H9 (cell line): ENCODE data around the gene PNKD. TPM values are rescaled to one million over a fixed set of nuclear protein-coding genes. Genes with fewer than 3 reads are reported as not detected.

ENCODE experiments used
- DNase-seq: peaks from one replicate; pipeline ENCODE4 v3.0.0-alpha.2; 2017
- H2AFZ ChIP-seq: one replicate; pipeline ENCODE4 v1.6.1; 2013; ENCODE audit warnings: mild to moderate bottlenecking, low read length, control low read depth, moderate library complexity
- H2AK5ac ChIP-seq: 2 replicates; pipeline ENCODE4 v1.6.1; 2013; ENCODE audit warnings: low read length, control low read depth, mixed read lengths; ENCODE audit not compliant: insufficient read length
- H2BK120ac ChIP-seq: one replicate; pipeline ENCODE4 v1.6.1; 2013; ENCODE audit warnings: low read depth, mild to moderate bottlenecking, low read length, control low read depth, inconsistent platforms; ENCODE audit not compliant: poor library complexity, severe bottlenecking
- H2BK12ac ChIP-seq: 2 replicates; pipeline ENCODE4 v1.6.1; 2013; ENCODE audit warnings: low read length, control low read depth, mixed read lengths, low read depth; ENCODE audit not compliant: insufficient read length
- H2BK15ac ChIP-seq: 2 replicates; pipeline ENCODE4 v1.6.1; 2013; ENCODE audit warnings: low read depth, low read length, control low read depth
- H2BK20ac ChIP-seq: one replicate; pipeline ENCODE4 v1.6.1; 2013; ENCODE audit warnings: low read depth, mild to moderate bottlenecking, low read length, control low read depth, inconsistent platforms; ENCODE audit not compliant: poor library complexity, severe bottlenecking
- H2BK5ac ChIP-seq: 2 replicates; pipeline ENCODE4 v1.6.1; 2013; ENCODE audit warnings: low read length, control low read depth, mixed read lengths; ENCODE audit not compliant: insufficient read length
- H3K14ac ChIP-seq: 2 replicates; pipeline ENCODE4 v1.6.1; 2013; ENCODE audit warnings: low read length, control low read depth; ENCODE audit not compliant: insufficient read depth
- H3K18ac ChIP-seq: 2 replicates; pipeline ENCODE4 v1.6.1; 2013; ENCODE audit warnings: low read depth, mild to moderate bottlenecking, mixed read lengths, low read length, control low read depth; ENCODE audit not compliant: insufficient read length
- H3K23ac ChIP-seq: 2 replicates; pipeline ENCODE4 v1.6.1; 2013; ENCODE audit warnings: low read length, control low read depth, mixed read lengths, low read depth; ENCODE audit not compliant: insufficient read length
- H3K23me2 ChIP-seq: 2 replicates; pipeline ENCODE4 v1.6.1; 2013; ENCODE audit warnings: low read depth, mild to moderate bottlenecking, mixed read lengths, low read length, control low read depth; ENCODE audit not compliant: insufficient read length, poor library complexity, severe bottlenecking
- H3K27ac ChIP-seq: 2 replicates; pipeline ENCODE4 v1.5.1; 2013; ENCODE audit warnings: low read length, control low read depth, mixed read lengths, low read depth; ENCODE audit not compliant: insufficient read length
- H3K27me3 ChIP-seq: 2 replicates; pipeline ENCODE4 v1.6.1; 2013; ENCODE audit warnings: low read length, control low read depth, inconsistent platforms; ENCODE audit not compliant: insufficient read depth
- H3K4ac ChIP-seq: 2 replicates; pipeline ENCODE4 v1.6.1; 2013; ENCODE audit warnings: low read depth, mild to moderate bottlenecking, control low read depth, inconsistent platforms, low read length, moderate library complexity
- H3K4me1 ChIP-seq: 2 replicates; pipeline ENCODE4 v1.6.1; 2013; ENCODE audit warnings: low read length, control low read depth, inconsistent platforms; ENCODE audit not compliant: insufficient read depth
- H3K4me2 ChIP-seq: 2 replicates; pipeline ENCODE4 v1.6.1; 2013; ENCODE audit warnings: low read length, control low read depth, mixed read lengths; ENCODE audit not compliant: insufficient read length, insufficient read depth
- H3K56ac ChIP-seq: 2 replicates; pipeline ENCODE4 v1.6.1; 2013; ENCODE audit warnings: low read depth, mild to moderate bottlenecking, mixed read lengths, low read length, control low read depth; ENCODE audit not compliant: insufficient read length
- H3K79me1 ChIP-seq: 2 replicates; pipeline ENCODE4 v1.6.1; 2013; ENCODE audit warnings: low read depth, mild to moderate bottlenecking, moderate library complexity, low read length, control low read depth, inconsistent platforms; ENCODE audit not compliant: insufficient read depth, poor library complexity, severe bottlenecking
- H3K79me2 ChIP-seq: 2 replicates; pipeline ENCODE4 v1.6.1; 2013; ENCODE audit warnings: low read length, control low read depth, inconsistent platforms; ENCODE audit not compliant: insufficient read depth
- H3K9ac ChIP-seq: 2 replicates; pipeline ENCODE4 v1.6.1; 2013; ENCODE audit warnings: low read length, control low read depth, mixed read lengths; ENCODE audit not compliant: insufficient read length; ENCODE audit errors: extremely low read depth
- H3K9me3 ChIP-seq: one replicate; pipeline ENCODE4 v1.6.1; 2013; ENCODE audit warnings: low read depth, low read length, inconsistent platforms; ENCODE audit not compliant: control insufficient read depth
- H3T11ph ChIP-seq: one replicate; pipeline ENCODE4 v1.6.1; 2013; ENCODE audit warnings: mild to moderate bottlenecking, low read length, control low read depth, inconsistent platforms
- H4K20me1 ChIP-seq: one replicate; pipeline ENCODE4 v1.6.1; 2013; ENCODE audit not compliant: control insufficient read depth, insufficient read length, insufficient read depth
- H4K5ac ChIP-seq: 2 replicates; pipeline ENCODE4 v1.6.1; 2013; ENCODE audit warnings: low read depth, mild to moderate bottlenecking, mixed read lengths, low read length, control low read depth; ENCODE audit not compliant: insufficient read length
- H4K8ac ChIP-seq: replicated peaks from 2 replicates; pipeline ENCODE4 v1.6.1; 2013; ENCODE audit warnings: low read length, control low read depth, mixed read lengths, low read depth; ENCODE audit not compliant: insufficient read length
- H4K91ac ChIP-seq: 2 replicates; pipeline ENCODE4 v1.6.1; 2013; ENCODE audit warnings: low read depth, mild to moderate bottlenecking, moderate library complexity, mixed read lengths, low read length, control low read depth; ENCODE audit not compliant: insufficient read length
- H3K27ac Mint-ChIP-seq, 3 experiments: 2 replicates in 2 of 3; 3 replicates in 1 of 3; pipeline ENCODE4 v1.8.0; 2020 to 2021; ENCODE audit warnings: mixed read lengths in 3 of 3, mild to moderate bottlenecking in 1 of 3, moderate library complexity in 1 of 3
- H3K27me3 Mint-ChIP-seq: 2 replicates; pipeline ENCODE4 v1.8.0; 2021; ENCODE audit warnings: low read depth, mild to moderate bottlenecking, moderate library complexity, mixed read lengths
- H3K36me3 Mint-ChIP-seq, 3 experiments: 2 replicates in 2 of 3; 3 replicates in 1 of 3; pipeline ENCODE4 v1.8.0; 2020 to 2021; ENCODE audit warnings: low read depth in 3 of 3, mixed read lengths in 3 of 3; ENCODE audit not compliant: insufficient read depth in 1 of 3
- H3K4me1 Mint-ChIP-seq, 2 experiments: 2 replicates each; pipeline ENCODE4 v1.8.0; 2020; ENCODE audit warnings: mixed read lengths in 2 of 2
- H3K4me3 Mint-ChIP-seq, 2 experiments: 2 replicates in 1 of 2; 3 replicates in 1 of 2; pipeline ENCODE4 v1.8.0; 2020 to 2021; ENCODE audit warnings: mild to moderate bottlenecking in 2 of 2, mixed read lengths in 2 of 2, moderate library complexity in 1 of 2
- H3K9me3 Mint-ChIP-seq, 2 experiments: 2 replicates in 1 of 2; 3 replicates in 1 of 2; pipeline ENCODE4 v1.8.0; 2020; ENCODE audit warnings: mild to moderate bottlenecking in 2 of 2, mixed read lengths in 2 of 2, moderate library complexity in 1 of 2
- WGBS: extraction: QIAGEN DNeasy Blood & Tissue Kit; methylation state at CpG from one replicate; pipeline ENCODE4 v1.1.7; 2013; ENCODE audit warnings: missing lambda C conversion rate, low lambda C conversion rate, mixed read lengths; ENCODE audit not compliant: insufficient read length; ENCODE audit errors: extremely low coverage; 5-methylcytosine and 5-hydroxymethylcytosine counted together
- total RNA-seq: library from RNA; stranded (reverse); gene quantifications from 2 replicates; pipeline ENCODE4 v1.2.1, GENCODE V29; 2021
- TF ChIP-seq, protein P1 (sequence below): fragments of 200-600 bp; sonication (generic); conservative IDR thresholded peaks from 3 replicates; pipeline ENCODE4 v1.8.0; 2021; ENCODE audit warnings: antibody characterized with exemption, mild to moderate bottlenecking

The PNKD gene
- total RNA-seq, 1 experiment from 2014 or later: 31.6 TPM

DNA sequence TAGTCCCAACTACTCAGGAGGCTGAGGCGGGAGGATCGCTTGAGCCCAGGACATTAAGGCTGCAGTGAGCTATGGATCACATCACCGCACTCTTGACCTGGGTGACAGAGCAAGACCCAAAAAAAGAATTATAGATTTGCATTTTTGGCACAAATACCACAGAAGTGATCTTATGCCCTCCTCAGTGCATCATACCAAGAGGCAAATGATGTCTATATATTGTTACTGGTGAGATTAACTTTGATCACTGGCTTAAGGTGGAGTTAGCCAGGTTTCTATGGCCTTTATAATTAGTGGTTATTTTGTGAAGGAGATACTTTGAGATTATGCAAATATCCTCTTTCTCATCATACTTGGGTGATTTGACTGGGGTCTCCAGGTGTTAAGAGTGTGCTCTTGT lies 64.2 kb downstream of the PNKD start:
- Histone ChIP-seq H3T11ph (no peak overlapping the region), H3K4me2 (no peak overlapping the region), H3K27ac (no peak overlapping the region), H2AFZ (no peak overlapping the region), H3K14ac (no peak overlapping the region), H3K56ac (no peak overlapping the region), H2BK20ac (no peak overlapping the region), H3K4me1 (no peaks in the 10 kb centered on the region), H3K4ac (no peak overlapping the region), H2BK120ac (no peak overlapping the region), H3K79me1 (no peaks in the 10 kb centered on the region), H2BK12ac (no peak overlapping the region), H4K8ac (no peak overlapping the region), H3K79me2 (no peaks in the 10 kb centered on the region), H3K18ac (no peak overlapping the region), H2BK15ac (no peak overlapping the region), H4K5ac (no peak overlapping the region), H4K91ac (no peak overlapping the region), H2AK5ac (no peak overlapping the region), H4K20me1 (no peaks in the 10 kb centered on the region), H3K23ac (no peak overlapping the region), H3K9ac (no peak overlapping the region), H3K27me3 (no peaks in the 10 kb centered on the region), H2BK5ac (no peak overlapping the region), H3K23me2 (no peaks in the 10 kb centered on the region), H3K9me3 (no peaks in the 10 kb centered on the region)
- DNase-seq: no peak
- H3K36me3 Mint-ChIP-seq: no peaks in the 10 kb centered on the region
- peaks cover 16% of the 10 kb centered on the region in 2 experiments for H3K4me1 Mint-ChIP-seq
- TF ChIP-seq, protein P1, sequence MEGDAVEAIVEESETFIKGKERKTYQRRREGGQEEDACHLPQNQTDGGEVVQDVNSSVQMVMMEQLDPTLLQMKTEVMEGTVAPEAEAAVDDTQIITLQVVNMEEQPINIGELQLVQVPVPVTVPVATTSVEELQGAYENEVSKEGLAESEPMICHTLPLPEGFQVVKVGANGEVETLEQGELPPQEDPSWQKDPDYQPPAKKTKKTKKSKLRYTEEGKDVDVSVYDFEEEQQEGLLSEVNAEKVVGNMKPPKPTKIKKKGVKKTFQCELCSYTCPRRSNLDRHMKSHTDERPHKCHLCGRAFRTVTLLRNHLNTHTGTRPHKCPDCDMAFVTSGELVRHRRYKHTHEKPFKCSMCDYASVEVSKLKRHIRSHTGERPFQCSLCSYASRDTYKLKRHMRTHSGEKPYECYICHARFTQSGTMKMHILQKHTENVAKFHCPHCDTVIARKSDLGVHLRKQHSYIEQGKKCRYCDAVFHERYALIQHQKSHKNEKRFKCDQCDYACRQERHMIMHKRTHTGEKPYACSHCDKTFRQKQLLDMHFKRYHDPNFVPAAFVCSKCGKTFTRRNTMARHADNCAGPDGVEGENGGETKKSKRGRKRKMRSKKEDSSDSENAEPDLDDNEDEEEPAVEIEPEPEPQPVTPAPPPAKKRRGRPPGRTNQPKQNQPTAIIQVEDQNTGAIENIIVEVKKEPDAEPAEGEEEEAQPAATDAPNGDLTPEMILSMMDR: no peak
- H3K4me3 Mint-ChIP-seq: no peak overlapping the region
- no peaks in the 10 kb centered on the region for H3K27me3 Mint-ChIP-seq
- H3K9me3 Mint-ChIP-seq: no peaks in the 10 kb centered on the region
- no peak overlapping the region for H3K27ac Mint-ChIP-seq
- no CpG with 5 or more reads among the region's 3 CpGs for WGBS
